HG03565 (cell line): Measurements from ENCODE around the gene CRACR2A.

Experiments used
- ATAC-seq: cut with Tn5 transposase; IDR thresholded peaks from one replicate; pipeline ENCODE4 v1.9.1; 2021; ENCODE audit warnings: mild to moderate bottlenecking, moderate library complexity; ENCODE audit not compliant: unreplicated experiment

The CRACR2A gene

GRCh38 chr12:3684449-3685051, 68.4 kb downstream of the CRACR2A start:
- no peak for ATAC-seq

- ATAC-seq = no peak
Measured at GRCh38 chr12:3683670-3684069, 69.2 kb downstream of the CRACR2A start.

DNA sequence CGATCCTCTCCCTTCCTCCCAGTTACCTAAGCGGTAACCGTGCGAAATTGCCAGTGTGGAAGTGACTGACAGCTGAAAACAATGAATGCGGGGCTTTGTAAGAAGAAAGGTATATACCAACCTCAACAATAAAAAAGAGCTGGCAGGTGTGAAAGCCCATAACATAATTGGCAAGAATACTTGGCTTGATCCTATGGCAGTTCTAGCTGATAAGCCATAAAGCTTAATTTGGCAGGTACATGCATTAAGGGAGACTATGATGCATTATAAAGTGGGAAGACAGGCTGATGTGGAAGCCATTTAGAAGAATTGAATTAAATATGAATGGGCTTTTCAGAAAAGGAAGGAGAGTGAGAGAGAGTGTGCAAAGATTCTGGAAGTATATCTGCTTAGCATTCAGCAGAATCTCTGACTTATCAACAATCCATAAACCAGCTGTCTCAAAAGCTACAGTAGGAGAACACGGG, 71.3 kb downstream of the CRACR2A start:
- no peak for ATAC-seq

DNA sequence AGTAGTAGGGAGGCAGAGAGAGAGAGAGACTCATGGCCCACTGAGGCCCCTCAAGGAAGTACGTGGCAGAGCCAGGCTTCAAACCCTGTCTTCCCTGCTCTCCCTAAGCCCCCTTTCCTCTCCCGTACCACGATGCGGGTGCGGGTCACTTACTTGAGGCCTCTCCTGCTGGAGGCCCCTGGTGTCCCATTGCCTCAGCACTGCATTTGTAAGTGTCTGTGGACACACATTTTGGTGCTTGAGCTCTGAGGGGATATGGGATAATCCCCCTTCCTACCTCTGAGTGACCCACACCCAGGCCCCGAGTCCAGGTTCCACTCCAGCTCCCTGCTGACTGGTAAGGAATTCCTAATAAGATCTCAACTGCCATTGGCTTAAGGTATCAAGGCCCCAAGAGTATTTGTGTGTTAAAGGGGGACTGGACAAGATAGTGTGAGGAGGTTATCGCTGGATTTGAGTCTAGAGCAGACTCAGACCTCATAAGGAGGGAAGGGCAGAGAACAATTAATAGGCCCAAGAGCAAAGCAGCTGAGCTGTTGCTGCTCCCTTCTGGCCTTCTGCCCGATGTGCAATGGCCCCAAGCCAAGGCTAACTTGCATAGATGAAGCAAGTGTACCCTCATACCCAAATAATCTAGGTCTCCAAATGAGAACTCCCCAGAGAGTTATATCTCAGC, 71.9 kb downstream of the CRACR2A start:
- ATAC-seq = no peak

DNA sequence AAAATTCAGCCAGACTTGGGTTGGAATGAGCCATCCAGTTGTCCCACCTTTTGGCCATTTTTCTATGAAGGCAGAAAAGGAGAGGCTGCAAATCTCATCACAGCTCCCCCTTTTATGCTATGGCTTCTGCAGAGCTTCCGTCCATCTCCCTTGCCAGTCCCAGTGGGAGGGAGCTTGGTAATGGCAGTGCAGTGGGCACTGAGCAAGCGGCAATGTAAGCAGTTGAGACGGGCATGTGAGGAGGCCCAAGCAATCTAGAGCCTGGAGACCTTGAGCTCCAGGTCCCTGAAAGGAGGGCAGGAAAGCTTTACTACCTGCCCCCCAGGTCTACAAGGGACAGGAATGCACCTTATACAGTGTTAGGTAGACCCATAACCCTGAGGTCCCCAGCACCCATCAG, 73.1 kb downstream of the CRACR2A start:
- ATAC-seq = no peak

- ATAC-seq = no peak
Measured at GRCh38 chr12:3677609-3678008, 75.3 kb downstream of the CRACR2A start.

DNA sequence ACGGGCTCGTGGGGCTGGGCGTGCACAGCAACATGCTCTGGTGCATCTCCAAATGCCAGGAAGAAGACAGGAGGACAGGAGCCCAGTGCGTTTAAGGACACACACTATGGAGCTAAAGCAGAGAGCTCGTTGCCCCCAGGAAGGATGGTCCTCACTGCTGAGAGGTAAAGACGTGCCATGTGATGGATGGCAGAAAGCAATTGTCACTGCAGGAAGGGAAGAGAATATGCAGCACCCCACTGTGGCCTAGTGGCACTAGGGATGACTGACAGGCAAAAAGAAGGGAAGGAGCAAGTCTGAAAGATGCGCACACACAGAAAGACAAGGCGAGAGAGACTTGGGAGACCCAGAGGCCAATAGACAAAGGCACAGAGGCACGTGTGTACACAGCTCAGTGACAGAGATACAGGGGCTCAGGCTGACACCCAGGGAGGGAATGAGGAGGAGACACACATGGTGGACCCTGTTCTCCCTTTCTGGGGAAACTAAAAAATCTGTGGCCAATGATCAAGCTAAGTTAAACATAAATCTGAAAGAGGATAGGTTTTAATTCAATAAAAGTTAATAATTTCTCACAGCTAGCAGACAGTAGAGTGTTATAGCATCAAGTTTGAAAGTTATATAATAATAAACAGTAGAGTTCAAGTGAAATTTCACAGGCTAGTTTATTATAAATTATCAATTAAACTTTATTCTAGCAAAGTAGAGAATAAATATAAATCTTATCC, 78.8 kb downstream of the CRACR2A start:
- ATAC-seq = no peak

GRCh38 chr12:3672113-3672509, 80.8 kb downstream of the CRACR2A start:
- ATAC-seq = no peak

GRCh38 chr12:3671330-3672112, 81.4 kb downstream of the CRACR2A start:
- ATAC-seq = no peak

GRCh38 chr12:3670083-3670620, 82.8 kb downstream of the CRACR2A start:
- no peak for ATAC-seq

DNA sequence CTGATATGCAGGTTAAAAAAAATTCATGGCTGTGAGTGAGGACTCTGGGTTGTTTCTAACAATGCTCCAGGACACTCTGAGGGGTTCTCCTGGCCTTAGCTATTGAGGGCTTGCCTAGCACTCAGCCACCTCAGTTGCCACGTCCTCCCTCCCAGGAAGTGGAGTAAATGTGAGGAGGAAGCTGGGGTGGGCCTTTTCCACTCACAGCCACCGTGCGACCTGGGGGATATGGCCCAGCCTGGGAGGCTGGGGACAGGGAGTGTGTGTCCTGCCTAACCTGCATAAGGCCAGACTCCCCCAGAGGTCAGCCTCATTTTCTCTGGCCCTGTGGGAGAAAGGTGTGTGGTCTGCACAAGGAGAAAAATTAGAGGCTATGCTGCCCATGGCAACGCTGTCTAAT, 83.3 kb downstream of the CRACR2A start:
- ATAC-seq = no peak

- ATAC-seq = no peak
Measured at GRCh38 chr12:3668479-3669165, 84.3 kb downstream of the CRACR2A start.

- no peak for ATAC-seq
Measured at GRCh38 chr12:3667485-3667884, 85.4 kb downstream of the CRACR2A start.

DNA sequence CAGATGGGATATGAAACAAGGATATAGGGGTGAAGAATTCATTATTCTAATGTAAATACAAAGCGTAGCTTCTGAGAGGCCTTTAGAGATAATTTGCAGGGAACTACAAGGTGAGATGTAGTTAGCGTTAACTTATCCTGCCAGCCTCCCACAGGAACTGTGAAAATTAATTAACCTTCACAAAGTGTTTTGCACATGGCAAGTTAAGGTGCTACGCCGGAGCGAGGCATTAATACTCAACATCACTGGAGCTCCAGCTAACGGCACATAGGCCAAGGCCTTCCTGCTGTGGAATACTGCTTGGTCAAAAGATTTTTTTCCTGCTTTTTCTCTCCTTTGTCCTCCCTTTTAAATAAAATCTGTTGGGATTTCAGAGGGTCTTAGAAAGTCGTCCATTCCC, 86.5 kb downstream of the CRACR2A start:
- ATAC-seq = no peak

- ATAC-seq = no peak
Measured at GRCh38 chr12:3662521-3662921, 90.4 kb downstream of the CRACR2A start.

- no peak for ATAC-seq
Measured at GRCh38 chr12:3661028-3661427, 91.9 kb downstream of the CRACR2A start.

- no peak for ATAC-seq
Measured at GRCh38 chr12:3658327-3659163, 94.4 kb downstream of the CRACR2A start.

DNA sequence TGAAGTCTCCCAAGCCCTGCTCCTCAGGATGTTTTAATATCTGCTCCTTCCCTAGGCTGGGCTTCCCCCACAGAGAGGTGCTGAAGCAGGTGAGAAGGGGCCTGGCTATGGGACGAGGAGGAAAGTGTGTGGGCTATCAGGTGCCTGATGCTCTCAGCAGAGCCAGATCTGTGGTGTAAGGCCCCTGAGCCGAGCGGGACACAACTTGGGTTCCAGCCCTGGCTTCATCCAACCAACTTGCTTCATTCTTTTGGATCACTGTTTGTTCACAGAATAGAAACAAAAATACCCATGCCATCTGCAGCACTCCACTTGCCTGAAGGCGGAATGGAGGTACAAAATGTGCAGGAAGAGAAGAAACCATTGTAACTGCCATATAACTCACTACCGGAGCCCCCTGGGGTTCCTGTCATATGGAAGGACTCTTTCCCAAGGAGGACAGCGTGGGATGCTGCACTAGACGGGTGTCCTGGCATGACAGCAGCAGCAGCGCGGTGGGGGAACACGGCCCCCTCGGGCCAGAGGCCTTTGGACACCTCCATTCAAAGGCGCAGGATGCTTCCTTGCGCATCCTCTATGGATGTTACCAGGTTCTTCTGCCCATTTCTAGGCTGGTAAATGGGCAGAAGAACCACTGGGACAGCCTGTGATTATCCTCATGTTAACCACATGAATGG, 95.8 kb downstream of the CRACR2A start:
- no peak for ATAC-seq

- no peak for ATAC-seq
Measured at GRCh38 chr12:3655328-3655900, 97.5 kb downstream of the CRACR2A start.
